ENCODE results near the gene NDUFC2. TPM values are rescaled to one million over a fixed set of nuclear protein-coding genes. Genes with fewer than 3 reads are reported as not detected.
A peak's percentile ranks its signal among the peaks of the same experiment; 100 is the strongest.

Gene NDUFC2
- total and polyA plus RNA-seq, 2 of the 13 experiments (the other 11 are each of a cell fraction or from before 2014, with no cell fraction given), result 256 to 363 TPM

- peak overlapping the region; percentile 57 for H3K9ac ChIP-seq (ENCODE audit: insufficient read depth, low read depth, low read length)
- no peaks in the 10 kb centered on the region for H3K27me3 ChIP-seq (ENCODE audit: control insufficient read depth in 1 of 2, insufficient read depth in 2 of 2, low read length in 2 of 2)
- intact Hi-C loops (cut with micrococcal nuclease; ENCODE audit: unreplicated experiment), result no loop called here
- in situ Hi-C loops (cut with HindIII; ENCODE audit: extremely low pct_ligation_motif_present, low pct_unique_long_range_greater_than_20kb), result no loop called here
- BruUV-seq (replicated peaks), result no TSS peak
- no peaks in the 10 kb centered on the region for H3K36me3 ChIP-seq (replicated peaks in 1 of 2; ENCODE audit: control insufficient read depth in 1 of 2, insufficient read depth in 2 of 2, low read length in 2 of 2)
- ChIA-PET POLR2A (interaction anchor here (0.8 to 2.3 kb wide), 12 partner anchors 10 to 127 kb away, joined by 3 to 23 read pairs (median 4); partner anchors contain the start of genes ALG8, INTS4, KCTD21 and NDUFC2), CTCF (ENCODE audit: low intra/inter-chr PET ratio, low total read pairs) (no interaction called here)
- H3K4me1 ChIP-seq (ENCODE audit: insufficient read depth, low read length), result peaks cover 53% of the 10 kb centered on the region
- peak overlapping the region; percentile 86 for H3K4me2 ChIP-seq (ENCODE audit: low read depth, low read length)
- peak; percentile 78 for ATAC-seq
- peak overlapping the region; percentile 87 for H3K27ac ChIP-seq (ENCODE audit: extremely low read length, insufficient read depth, low read length)
- no peak overlapping the region for H2AFZ ChIP-seq (ENCODE audit: low read length)
- peak; percentile 64 for DNase-seq (ENCODE audit: low spot score)
- H3K4me3 ChIP-seq (replicated peaks in 1 of 3; ENCODE audit: insufficient read depth in 1 of 3, low read depth in 2 of 3, low read length in 3 of 3), result peak overlapping the region; percentile 2 to 48 (median 36); a peak in 4 of 6 replicates
- 4% methylated on average over 4 of the region's 4 CpGs for WGBS (ENCODE audit: low lambda C conversion rate)
- no peaks in the 10 kb centered on the region for H3K79me2 ChIP-seq (ENCODE audit: insufficient read depth, low read length)
- H3K9me3 ChIP-seq (ENCODE audit: low read length), result no peaks in the 10 kb centered on the region
- FAIRE-seq, result peak; percentile 75
- H4K20me1 ChIP-seq (ENCODE audit: insufficient read depth, low read length), result no peaks in the 10 kb centered on the region
- TF ChIP-seq RCOR2 (CRISPR knock-in tag; IDR thresholded peaks at IDR 0.05) (no peak), SNAPC2 (CRISPR knock-in tag; IDR thresholded peaks at IDR 0.05) (no peak), ZNF549 (CRISPR knock-in tag; IDR thresholded peaks at IDR 0.05) (no peak), ZBTB2 (CRISPR knock-in tag; IDR thresholded peaks at IDR 0.05; ENCODE audit: low read depth) (no peak), ZNF234 (CRISPR knock-in tag; conservative IDR thresholded peaks at IDR 0.05) (no peak), GTF2F1 (IDR thresholded peaks at IDR 0.05; ENCODE audit: low read length) (no peak), THRA (CRISPR knock-in tag; IDR thresholded peaks at IDR 0.05; ENCODE audit: borderline replicate concordance) (peak; percentile 98), AFF4 (CRISPR knock-in tag; IDR thresholded peaks at IDR 0.05) (no peak), RNF2 (conservative IDR thresholded peaks at IDR 0.05; ENCODE audit: low read depth) (no peak), TOE1 (CRISPR knock-in tag; IDR thresholded peaks at IDR 0.05) (no peak), TARDBP (CRISPR knock-in tag; IDR thresholded peaks at IDR 0.05) (no peak), TEAD3 (CRISPR knock-in tag; optimal IDR thresholded peaks at IDR 0.05; ENCODE audit: borderline replicate concordance) (no peak), ZNF260 (CRISPR knock-in tag; IDR thresholded peaks at IDR 0.05; ENCODE audit: borderline replicate concordance, low read depth) (no peak), POLR2AphosphoS2 (IDR thresholded peaks at IDR 0.05; ENCODE audit: low read depth, low read length) (no peak), TOPORS (CRISPR knock-in tag; IDR thresholded peaks at IDR 0.05) (no peak), ISL2 (CRISPR knock-in tag; IDR thresholded peaks at IDR 0.05) (0 out of 2 replicates have a peak, but pooled peaks have one; percentile 18), ZNF580 (CRISPR knock-in tag; IDR thresholded peaks at IDR 0.05; ENCODE audit: borderline replicate concordance, low read depth) (0 out of 2 replicates have a peak, but pooled peaks have one; percentile 28), ZNF263 (CRISPR knock-in tag; IDR thresholded peaks at IDR 0.05) (0 out of 2 replicates have a peak, but pooled peaks have one; percentile 33)
These were observed 18.4 kb downstream of the NDUFC2 start for GRCh38 chr11:78061088-78061920.
